GM12878 (cell line): Measurements from ENCODE around the gene CUZD1. TPM values are rescaled to one million over a fixed set of nuclear protein-coding genes. Genes with fewer than 3 reads are reported as not detected.

Source experiments
- ATAC-seq: fragments of 200-7000 bp; cut with Tn5 transposase; 3 replicates; pipeline ENCODE4 v1.9.1; 2020; ENCODE audit warnings: mild to moderate bottlenecking, moderate library complexity
- BruUV-seq: library from RNA; stranded (reverse); fragments of 400-500 nt; replicated peaks from 2 replicates; lab custom pipeline; 2021; lab: Mats Ljungman, UMichigan
- CTCF ChIA-PET: fragments of 300-600 bp; sonication (Branson Sonifier 250); formaldehyde crosslinking; extraction: SDS; loops from one replicate; lab custom pipeline; 2021; ENCODE audit warnings: inconsistent platforms; lab: Yijun Ruan, JAX
- POLR2A ChIA-PET: fragments of 350-600 bp; formaldehyde crosslinking; extraction: SDS; loops from one replicate; lab custom pipeline; 2021; ENCODE audit warnings: inconsistent platforms; lab: Charles Lee
- RAD21 ChIA-PET: fragments of 300-600 bp; sonication (Branson Sonifier 250); formaldehyde crosslinking; loops from one replicate; lab custom pipeline; 2023; ENCODE audit warnings: antibody characterized with exemption; ENCODE audit not compliant: unreplicated experiment; lab: Charles Lee
- SMC1A ChIA-PET: fragments of 300-600 bp; sonication (Branson Sonifier 250); formaldehyde crosslinking; loops from one replicate; lab custom pipeline; 2023; ENCODE audit not compliant: unreplicated experiment, uncharacterized antibody; lab: Charles Lee
- DNase-seq: peaks from one replicate; pipeline ENCODE4 v3.0.0-alpha.2; 2011; ENCODE audit warnings: low read depth, low spot score
- FAIRE-seq: peaks from 3 replicates; lab custom pipeline; 2011; peaks lifted over from hg19 to GRCh38; lab: Jason Lieb, UNC
- H2AFZ ChIP-seq: 2 replicates; pipeline ENCODE4 v1.6.0; 2011; ENCODE audit warnings: low read depth, low read length, control low read depth; ENCODE audit not compliant: control insufficient read depth
- H3K27ac ChIP-seq: 2 replicates; pipeline ENCODE4 v1.5.1; 2011; ENCODE audit warnings: control low read depth; ENCODE audit not compliant: control insufficient read depth, insufficient read depth
- H3K27me3 ChIP-seq, 2 experiments: replicated peaks in 1 of 2; 2 replicates each; pipeline versions ENCODE4 v1.6.0 to v1.6.1; 2011; ENCODE audit warnings: low read length in 1 of 2; ENCODE audit not compliant: control insufficient read depth in 2 of 2, insufficient read depth in 2 of 2
- H3K36me3 ChIP-seq, 2 experiments: 2 replicates each; pipeline ENCODE4 v1.5.1; 2011; ENCODE audit warnings: low read length in 1 of 2; ENCODE audit not compliant: control insufficient read depth in 2 of 2, insufficient read depth in 2 of 2
- H3K4me1 ChIP-seq: 2 replicates; pipeline ENCODE4 v1.6.1; 2011; ENCODE audit warnings: mild to moderate bottlenecking, low read length, moderate library complexity, mixed read lengths; ENCODE audit not compliant: control insufficient read depth, insufficient read depth
- H3K4me2 ChIP-seq: 2 replicates; pipeline ENCODE4 v1.6.0; 2011; ENCODE audit warnings: control low read depth; ENCODE audit not compliant: control insufficient read depth, insufficient read depth
- H3K4me3 ChIP-seq: fragments of 200-600 bp; sonication (generic); 2 replicates; pipeline ENCODE4 v1.5.1; 2016
- H3K79me2 ChIP-seq: 2 replicates; pipeline ENCODE4 v1.6.0; 2011; ENCODE audit warnings: low read length; ENCODE audit not compliant: control insufficient read depth, insufficient read depth
- H3K9ac ChIP-seq: 2 replicates; pipeline ENCODE4 v1.8.0; 2011; ENCODE audit warnings: low read length, control low read depth, mixed read lengths; ENCODE audit not compliant: control insufficient read depth, insufficient read depth
- H3K9me3 ChIP-seq: replicated peaks from 3 replicates; pipeline ENCODE4 v1.5.1; 2011; ENCODE audit warnings: mild to moderate bottlenecking, low read length; ENCODE audit not compliant: control insufficient read depth, insufficient read depth
- H4K20me1 ChIP-seq: 2 replicates; pipeline ENCODE4 v1.6.0; 2011; ENCODE audit not compliant: control insufficient read depth, insufficient read depth
- BACH1 ChIP-seq: fragments of 450-650 bp; IDR thresholded peaks from 2 replicates; pipeline ENCODE4 v1.6.1; 2017; ENCODE audit warnings: mild to moderate bottlenecking, borderline replicate concordance
- BMI1 ChIP-seq: fragments of 450-650 bp; IDR thresholded peaks from 2 replicates; pipeline ENCODE4 v1.6.1; 2016; ENCODE audit warnings: mild to moderate bottlenecking, moderate library complexity, borderline replicate concordance
- CBX3 ChIP-seq: fragments of 200-600 bp; sonication (generic); IDR thresholded peaks from 2 replicates; pipeline ENCODE4 v1.6.1; 2016; ENCODE audit warnings: low read depth, borderline replicate concordance
- CHD4 ChIP-seq: fragments of 200-600 bp; sonication (generic); IDR thresholded peaks from 2 replicates; pipeline ENCODE4 v1.6.1; 2016; ENCODE audit warnings: mild to moderate bottlenecking
- E4F1 ChIP-seq: fragments of 450-650 bp; IDR thresholded peaks from 2 replicates; pipeline ENCODE4 v1.6.1; 2018; ENCODE audit warnings: borderline replicate concordance, mild to moderate bottlenecking; ENCODE audit not compliant: partially characterized antibody
- EED ChIP-seq: sonication (generic); IDR thresholded peaks from 2 replicates; pipeline ENCODE4 v1.6.1; 2016; ENCODE audit warnings: antibody characterized with exemption, low read depth
- HSF1 ChIP-seq: fragments of 150-350 bp; IDR thresholded peaks from 2 replicates; pipeline ENCODE4 v1.6.1; 2014; ENCODE audit warnings: mild to moderate bottlenecking, low read depth, low read length
- POLR2AphosphoS5 ChIP-seq: IDR thresholded peaks from 2 replicates; pipeline ENCODE4 v1.6.1; 2011; ENCODE audit warnings: mild to moderate bottlenecking, low read length, inconsistent platforms
- PRDM15 ChIP-seq: fragments of 450-650 bp; formaldehyde crosslinking; IDR thresholded peaks from 2 replicates; pipeline ENCODE4 v1.4.0; 2020; ENCODE audit warnings: mild to moderate bottlenecking, moderate library complexity
- RAD51 ChIP-seq: fragments of 450-650 bp; IDR thresholded peaks from 2 replicates; pipeline ENCODE4 v1.6.1; 2016; ENCODE audit warnings: moderate library complexity, mild to moderate bottlenecking, inconsistent platforms
- SKIL ChIP-seq: fragments of 450-650 bp; IDR thresholded peaks from 2 replicates; pipeline ENCODE4 v1.6.1; 2017; ENCODE audit warnings: mild to moderate bottlenecking, low read depth, inconsistent platforms; ENCODE audit not compliant: poor library complexity, severe bottlenecking
- SMARCA5 ChIP-seq: fragments of 450-650 bp; IDR thresholded peaks from 2 replicates; pipeline ENCODE4 v1.6.1; 2017; ENCODE audit warnings: mild to moderate bottlenecking
- ZNF217 ChIP-seq: fragments of 450-650 bp; IDR thresholded peaks from 2 replicates; pipeline ENCODE4 v1.6.1; 2017; ENCODE audit warnings: antibody characterized with exemption, mild to moderate bottlenecking
- WGBS: methylation state at CpG from one replicate; pipeline ENCODE4 v1.1.6; 2016; ENCODE audit warnings: low lambda C conversion rate; ENCODE audit not compliant: insufficient replicate concordance, insufficient coverage; ENCODE audit errors: missing lambda C conversion rate; 5-methylcytosine and 5-hydroxymethylcytosine counted together
- in situ Hi-C: fragments of 300-500 bp; cut with MboI; formaldehyde crosslinking; loops from 9 replicates; pipeline ENCODE4 v1.14.3; 2018; ENCODE audit warnings: mixed read lengths
- intact Hi-C: fragments of 100-400 bp; cut with micrococcal nuclease; formaldehyde crosslinking; loops from one replicate; pipeline ENCODE4 v1.14.2; 2022; ENCODE audit not compliant: unreplicated experiment
- polyA plus RNA-seq, 11 experiments: library from polyadenylated mRNA; depleted of rRNA in 4 of 11; unstranded in 6 of 11; stranded (reverse) in 5 of 11; fragments of >200 nt; fragmentation: Nextera tagmentation in 4 of 11; fragmentation: Illumina TruSeq in 1 of 11; extraction: Ambion mirVana in 4 of 11; extraction: Trizol in 1 of 11; gene quantifications; 1 replicate in 1 of 11; 2 replicates in 10 of 11; pipeline versions ENCODE4 v1.2.1 to v1.2.3, GENCODE V29; 2011 to 2016; ENCODE audit warnings: inconsistent platforms in 2 of 11, missing spikeins in 2 of 11, low read depth in 1 of 11
- total RNA-seq, 4 experiments: library from RNA; depleted of rRNA in 3 of 4; stranded (reverse); fragments of >200 nt in 3 of 4; fragmentation: Illumina TruSeq in 1 of 4; extraction: Trizol in 1 of 4; gene quantifications; 2 replicates each; pipeline versions ENCODE4 v1.2.1 to v1.2.3, GENCODE V29; 2013 to 2021

CUZD1 gene
- total and polyA plus RNA-seq, 10 of the 15 experiments (the other 5 are each of a cell fraction or from before 2014, with no cell fraction given): 0.66 to 2.3 (median 1.5) TPM

- TF ChIP-seq E4F1: no peak
These were observed 48.7 kb upstream of the CUZD1 start (continued) for GRCh38 chr10:122894261-122894944.

GRCh38 chr10:122884166-122884565, 38.5 kb upstream of the CUZD1 start:
- H4K20me1 ChIP-seq: no peaks in the 10 kb centered on the region
- H3K4me1 ChIP-seq: no peaks in the 10 kb centered on the region; the same call in 1 of the 2 replicates
- no peaks in the 10 kb centered on the region for H3K9me3 ChIP-seq
- no peak for DNase-seq
- POLR2A ChIA-PET: no interaction called here
- no peak overlapping the region for H3K4me2 ChIP-seq
- in situ Hi-C loops: no loop called here
- RAD21 ChIA-PET: no interaction called here
- H2AFZ ChIP-seq: no peak overlapping the region
- H3K9ac ChIP-seq: no peak overlapping the region
- TF ChIP-seq CHD4 (no peak), POLR2AphosphoS5 (no peak), BMI1 (no peak), BACH1 (no peak), CBX3 (no peak), EED (no peak), RAD51 (no peak), PRDM15 (CRISPR knock-in tag) (no peak), SKIL (no peak), SMARCA5 (no peak), HSF1 (no peak), ZNF217 (no peak)
- TF ChIP-seq, all 136 proteins: peak for 0
- Histone ChIP-seq H3K27ac (no peak overlapping the region), H3K36me3 (no peaks in the 10 kb centered on the region), H3K79me2 (peaks cover 4% of the 10 kb centered on the region), H3K27me3 (no peaks in the 10 kb centered on the region), H3K4me3 (no peak overlapping the region)
- intact Hi-C loops: no loop called here
- ChIA-PET CTCF (no interaction called here), SMC1A (no interaction called here)
- ATAC-seq: no peak
- 88% methylated on average over 1 of the region's 1 CpG for WGBS
- BruUV-seq: no TSS peak
- no peak for FAIRE-seq
